Astrocyte (in vitro differentiated cells and primary cell): ENCODE results near the gene DQX1.

Experiments used
- EZH2 ChIP-seq: IDR thresholded peaks from 2 replicates; pipeline ENCODE4 v1.6.1; 2012; ENCODE audit warnings: mild to moderate bottlenecking, low read length, inconsistent platforms; ENCODE audit not compliant: insufficient read depth
- TF ChIP-seq, protein P1 (sequence below): IDR thresholded peaks from 2 replicates; pipeline ENCODE4 v1.5.1; 2011; ENCODE audit warnings: low read depth, mild to moderate bottlenecking, inconsistent platforms, low read length, moderate library complexity; ENCODE audit not compliant: insufficient read depth

DNA sequence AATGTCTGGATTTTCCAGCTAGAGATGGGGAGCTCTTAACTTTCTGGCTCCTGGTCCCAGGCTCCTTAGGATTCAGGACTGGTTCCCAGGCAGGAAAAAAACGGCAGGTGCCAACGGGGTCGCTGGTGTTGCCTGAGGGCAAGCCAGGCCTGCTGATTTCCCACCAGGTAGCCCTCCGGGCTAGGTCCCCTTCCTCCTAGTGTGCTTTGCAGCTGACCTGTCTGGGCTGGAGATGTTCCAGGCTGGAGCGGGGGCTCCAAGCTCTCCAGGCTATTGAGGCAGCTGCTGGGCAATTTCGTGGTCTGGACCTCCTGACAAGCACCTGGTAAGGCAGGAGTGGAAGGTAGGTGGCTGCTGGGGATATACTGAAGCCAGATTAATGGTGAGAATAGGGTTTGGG lies 51.5 kb downstream of the DQX1 start:
- TF ChIP-seq, protein P1, sequence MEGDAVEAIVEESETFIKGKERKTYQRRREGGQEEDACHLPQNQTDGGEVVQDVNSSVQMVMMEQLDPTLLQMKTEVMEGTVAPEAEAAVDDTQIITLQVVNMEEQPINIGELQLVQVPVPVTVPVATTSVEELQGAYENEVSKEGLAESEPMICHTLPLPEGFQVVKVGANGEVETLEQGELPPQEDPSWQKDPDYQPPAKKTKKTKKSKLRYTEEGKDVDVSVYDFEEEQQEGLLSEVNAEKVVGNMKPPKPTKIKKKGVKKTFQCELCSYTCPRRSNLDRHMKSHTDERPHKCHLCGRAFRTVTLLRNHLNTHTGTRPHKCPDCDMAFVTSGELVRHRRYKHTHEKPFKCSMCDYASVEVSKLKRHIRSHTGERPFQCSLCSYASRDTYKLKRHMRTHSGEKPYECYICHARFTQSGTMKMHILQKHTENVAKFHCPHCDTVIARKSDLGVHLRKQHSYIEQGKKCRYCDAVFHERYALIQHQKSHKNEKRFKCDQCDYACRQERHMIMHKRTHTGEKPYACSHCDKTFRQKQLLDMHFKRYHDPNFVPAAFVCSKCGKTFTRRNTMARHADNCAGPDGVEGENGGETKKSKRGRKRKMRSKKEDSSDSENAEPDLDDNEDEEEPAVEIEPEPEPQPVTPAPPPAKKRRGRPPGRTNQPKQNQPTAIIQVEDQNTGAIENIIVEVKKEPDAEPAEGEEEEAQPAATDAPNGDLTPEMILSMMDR, result no peak
- no peak for TF ChIP-seq EZH2
